GM12872 (cell line): Measurements from ENCODE around the gene OCIAD2.

Source experiments
- TF ChIP-seq, protein P1 (sequence below): IDR thresholded peaks from 3 replicates; pipeline ENCODE4 v1.5.1; 2011; ENCODE audit warnings: low read depth, mild to moderate bottlenecking, low read length, moderate library complexity; ENCODE audit not compliant: insufficient read depth

OCIAD2 gene

DNA sequence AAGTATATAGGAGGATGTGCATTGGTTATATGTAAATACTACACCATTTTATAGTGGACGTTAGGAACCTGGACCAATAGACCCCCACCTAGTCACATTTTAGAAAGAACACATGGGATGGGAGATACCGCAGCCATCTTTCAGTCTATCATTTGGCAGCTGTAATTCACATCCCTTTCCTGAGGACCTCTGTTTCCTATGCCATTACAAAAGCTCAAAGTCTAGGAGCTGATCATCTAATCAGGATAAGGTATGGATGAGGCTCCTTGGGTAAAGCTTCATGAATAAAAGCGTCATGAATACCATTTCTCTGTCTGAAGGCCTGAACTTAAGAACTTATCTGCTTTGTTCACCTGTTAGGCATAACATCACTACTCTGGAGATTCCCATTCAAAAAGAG is 44.5 kb downstream of the OCIAD2 start:
- TF ChIP-seq, protein P1, sequence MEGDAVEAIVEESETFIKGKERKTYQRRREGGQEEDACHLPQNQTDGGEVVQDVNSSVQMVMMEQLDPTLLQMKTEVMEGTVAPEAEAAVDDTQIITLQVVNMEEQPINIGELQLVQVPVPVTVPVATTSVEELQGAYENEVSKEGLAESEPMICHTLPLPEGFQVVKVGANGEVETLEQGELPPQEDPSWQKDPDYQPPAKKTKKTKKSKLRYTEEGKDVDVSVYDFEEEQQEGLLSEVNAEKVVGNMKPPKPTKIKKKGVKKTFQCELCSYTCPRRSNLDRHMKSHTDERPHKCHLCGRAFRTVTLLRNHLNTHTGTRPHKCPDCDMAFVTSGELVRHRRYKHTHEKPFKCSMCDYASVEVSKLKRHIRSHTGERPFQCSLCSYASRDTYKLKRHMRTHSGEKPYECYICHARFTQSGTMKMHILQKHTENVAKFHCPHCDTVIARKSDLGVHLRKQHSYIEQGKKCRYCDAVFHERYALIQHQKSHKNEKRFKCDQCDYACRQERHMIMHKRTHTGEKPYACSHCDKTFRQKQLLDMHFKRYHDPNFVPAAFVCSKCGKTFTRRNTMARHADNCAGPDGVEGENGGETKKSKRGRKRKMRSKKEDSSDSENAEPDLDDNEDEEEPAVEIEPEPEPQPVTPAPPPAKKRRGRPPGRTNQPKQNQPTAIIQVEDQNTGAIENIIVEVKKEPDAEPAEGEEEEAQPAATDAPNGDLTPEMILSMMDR = no peak

DNA sequence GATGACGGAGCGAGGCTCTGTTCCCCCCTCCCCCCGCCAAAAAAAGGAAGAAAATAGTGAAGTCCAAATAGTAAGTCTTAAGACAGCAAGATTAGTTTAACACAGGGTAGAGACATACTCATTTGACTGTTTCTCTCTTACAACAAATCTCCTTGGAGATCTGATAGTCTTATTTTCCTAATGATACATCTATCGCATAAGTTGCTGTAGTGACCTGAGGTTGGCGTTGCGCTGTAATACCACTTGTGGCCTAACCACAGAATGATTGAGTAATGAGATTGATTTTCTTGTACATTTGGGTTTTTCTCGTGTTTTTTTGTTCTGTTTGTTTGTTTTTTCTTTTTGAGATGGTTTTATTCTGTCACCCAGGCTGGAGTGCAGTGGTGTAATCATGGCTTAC is 48.4 kb downstream of the OCIAD2 start:
- TF ChIP-seq, protein P1 = no peak

DNA sequence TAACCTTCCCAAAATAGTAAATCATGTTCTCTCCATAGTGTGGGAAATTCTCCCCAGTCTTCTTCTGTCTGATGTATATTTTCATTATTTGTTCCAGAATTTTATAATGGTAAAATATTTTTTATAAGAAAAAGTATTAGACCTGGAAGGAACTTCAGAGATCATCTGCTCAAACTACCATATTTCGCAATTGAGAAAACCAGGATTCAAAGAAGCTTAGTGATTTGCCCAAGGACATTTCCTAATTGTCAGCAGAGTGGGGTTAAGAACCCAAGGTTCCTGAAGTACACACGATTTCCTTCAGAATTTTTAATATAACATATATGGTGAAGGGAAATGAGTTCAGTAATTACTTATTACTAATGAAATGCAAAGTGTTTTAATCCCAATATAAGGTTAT is 51.6 kb downstream of the OCIAD2 start:
- TF ChIP-seq, protein P1 = no peak

DNA sequence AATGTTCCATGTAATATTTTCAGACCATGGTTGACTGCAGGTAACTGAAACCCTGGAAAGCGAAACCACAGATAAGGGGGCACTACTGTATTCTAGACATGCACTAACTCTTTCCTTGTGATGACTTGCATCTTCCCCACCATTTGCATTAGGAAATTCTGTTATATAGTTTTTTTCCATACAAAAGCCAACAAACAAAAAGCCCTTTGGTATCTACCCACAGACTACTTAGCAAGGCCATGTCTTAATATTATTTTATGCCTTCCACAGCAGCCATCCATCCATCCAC is 52.2 kb downstream of the OCIAD2 start:
- TF ChIP-seq, protein P1 = no peak

DNA sequence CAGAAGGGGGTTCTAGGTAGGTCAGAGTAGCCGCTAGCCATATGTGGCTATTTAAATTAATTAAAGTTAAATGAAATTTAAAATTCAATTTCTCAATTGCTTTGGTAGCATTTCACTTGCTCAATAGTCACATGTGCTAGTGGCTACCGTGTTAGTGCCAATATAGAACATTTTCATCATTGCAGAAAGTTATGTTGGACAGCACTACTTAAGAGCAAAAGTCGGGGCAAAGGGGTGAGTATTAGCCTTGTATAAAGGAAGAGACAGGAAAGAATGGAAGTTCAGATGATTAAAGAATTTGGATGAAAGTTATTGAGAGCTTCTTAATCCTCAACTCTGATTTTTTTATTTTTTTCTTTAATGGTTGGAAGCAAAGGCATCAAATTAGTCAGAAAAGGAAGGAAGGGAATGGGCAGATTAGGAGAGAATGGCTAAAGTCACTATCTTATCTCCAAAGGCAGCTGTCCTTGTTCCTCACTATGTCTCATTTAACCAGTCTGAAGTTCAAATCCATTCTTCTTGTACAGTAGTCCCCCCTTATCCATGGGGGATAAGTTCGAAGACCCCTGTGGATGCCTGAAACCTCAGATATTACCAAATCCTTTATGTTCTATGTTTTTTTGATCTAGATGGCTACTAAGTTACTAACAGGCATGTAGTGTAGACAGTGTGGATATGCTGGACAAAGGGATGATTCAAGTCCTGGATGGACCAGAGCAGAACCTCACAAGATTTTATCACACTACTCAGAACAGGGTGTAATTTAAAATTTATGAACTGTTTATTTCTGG is 52.8 kb downstream of the OCIAD2 start:
- TF ChIP-seq, protein P1 = no peak

DNA sequence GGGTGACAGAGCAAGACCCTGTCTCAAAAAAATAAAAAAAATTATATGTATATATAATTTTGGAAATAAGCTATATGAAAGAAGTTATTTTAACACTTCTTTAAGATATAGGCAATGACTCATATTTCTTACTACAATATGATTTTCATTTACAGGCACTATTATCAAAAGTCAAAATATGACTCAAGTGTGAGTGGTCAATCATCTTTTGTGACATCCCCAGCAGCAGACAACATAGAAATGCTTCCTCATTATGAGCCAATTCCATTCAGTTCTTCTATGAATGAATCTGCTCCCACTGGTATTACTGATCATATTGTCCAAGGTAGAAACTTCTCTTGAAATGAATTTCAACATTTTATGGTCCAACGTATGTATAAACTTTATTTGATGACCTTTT is 54.9 kb downstream of the OCIAD2 start:
- TF ChIP-seq, protein P1 = no peak

DNA sequence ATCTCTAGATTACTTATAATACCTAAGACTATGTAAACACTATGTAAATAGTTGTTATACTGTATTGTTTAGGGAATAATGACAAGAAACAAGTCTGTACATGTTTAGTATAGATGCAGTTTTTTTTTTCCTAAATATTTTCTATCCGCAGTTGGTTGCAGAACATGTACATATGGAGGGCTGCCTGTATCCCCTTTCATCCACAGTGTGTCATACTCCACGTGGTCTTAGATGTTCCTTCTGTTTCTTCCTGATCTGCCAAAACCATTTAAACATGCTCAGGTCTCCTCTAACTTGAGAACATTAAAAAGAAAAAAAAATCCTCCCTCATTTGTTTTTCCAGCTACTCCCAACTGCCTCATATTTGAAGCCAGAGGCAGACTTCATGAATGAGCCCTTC is 61.7 kb downstream of the OCIAD2 start:
- TF ChIP-seq, protein P1 = no peak
